Mononuclear cell (primary cell): ENCODE results near the gene USP2. TPM values are rescaled to one million over a fixed set of nuclear protein-coding genes. Genes with fewer than 3 reads are reported as not detected.

Experiments
- H3K27me3 ChIP-seq: 2 replicates; pipeline ENCODE4 v1.6.0; 2011; ENCODE audit warnings: low read length, control low read depth; ENCODE audit not compliant: insufficient read depth
- H3K4me1 ChIP-seq: 2 replicates; pipeline ENCODE4 v1.5.1; 2011; ENCODE audit warnings: mild to moderate bottlenecking, low read length, control low read depth; ENCODE audit not compliant: insufficient read depth
- H3K4me3 ChIP-seq: 2 replicates; pipeline ENCODE4 v1.5.1; 2011; ENCODE audit warnings: mild to moderate bottlenecking, low read length, moderate library complexity
- H3K9me3 ChIP-seq: 2 replicates; pipeline ENCODE4 v1.5.1; 2011; ENCODE audit warnings: low read depth, mild to moderate bottlenecking, control low read depth, low read length
- total RNA-seq: library from RNA; depleted of rRNA; stranded (reverse); fragments of >200 nt; gene quantifications from one replicate; pipeline ENCODE4 v1.2.3, GENCODE V29; 2012

The USP2 gene
- total RNA-seq, 1 donor = under 0.01 TPM

- Histone ChIP-seq H3K27me3 (peaks cover 18% of the 10 kb centered on the region), H3K4me3 (no peak overlapping the region), H3K4me1 (peaks cover 4% of the 10 kb centered on the region), H3K9me3 (no peaks in the 10 kb centered on the region)
Observed at GRCh38 chr11:119351232-119351631, 30.3 kb downstream of the USP2 start.

GRCh38 chr11:119350302-119350701, 31.2 kb downstream of the USP2 start:
- Histone ChIP-seq H3K9me3 (no peaks in the 10 kb centered on the region), H3K4me1 (no peaks in the 10 kb centered on the region), H3K27me3 (peaks cover 14% of the 10 kb centered on the region), H3K4me3 (no peak overlapping the region)

- no peaks in the 10 kb centered on the region for H3K9me3 ChIP-seq
- no peak overlapping the region for H3K4me3 ChIP-seq
- peaks cover 7% of the 10 kb centered on the region for H3K27me3 ChIP-seq
- no peaks in the 10 kb centered on the region for H3K4me1 ChIP-seq
Observed at GRCh38 chr11:119347940-119348605, 33.4 kb downstream of the USP2 start.

GRCh38 chr11:119347242-119347641, 34.2 kb downstream of the USP2 start:
- Histone ChIP-seq H3K4me3 (no peak overlapping the region), H3K9me3 (no peaks in the 10 kb centered on the region), H3K27me3 (peaks cover 5% of the 10 kb centered on the region), H3K4me1 (no peaks in the 10 kb centered on the region)

- Histone ChIP-seq H3K9me3 (no peaks in the 10 kb centered on the region), H3K4me1 (no peaks in the 10 kb centered on the region), H3K4me3 (no peak within 1 kb of the TSS), H3K27me3 (peaks cover 5% of the 10 kb centered on the region)
Observed at GRCh38 chr11:119346605-119347004, 34.9 kb downstream of the USP2 start, which contains the start of gene MFRP. Gene MFRP (minus strand): TSS chr11:119346705. CDS start chr11:119346513, 192 bp downstream.

GRCh38 chr11:119345685-119346084, 35.8 kb downstream of the USP2 start:
- H3K9me3 ChIP-seq = no peaks in the 10 kb centered on the region
- H3K4me1 ChIP-seq = peaks cover 8% of the 10 kb centered on the region
- H3K27me3 ChIP-seq = peaks cover 14% of the 10 kb centered on the region
- H3K4me3 ChIP-seq = no peak overlapping the region

GRCh38 chr11:119344291-119345010, 37.0 kb downstream of the USP2 start:
- H3K27me3 ChIP-seq = peaks cover 23% of the 10 kb centered on the region
- H3K4me3 ChIP-seq = no peak overlapping the region

GRCh38 chr11:119343726-119344125, 37.8 kb downstream of the USP2 start:
- Histone ChIP-seq H3K4me1 (peaks cover 22% of the 10 kb centered on the region), H3K9me3 (no peaks in the 10 kb centered on the region), H3K27me3 (peaks cover 30% of the 10 kb centered on the region), H3K4me3 (no peak overlapping the region)

More at GRCh38 chr11:119344291-119345010, 37.0 kb downstream of the USP2 start:
- H3K4me1 ChIP-seq = peaks cover 19% of the 10 kb centered on the region
- no peaks in the 10 kb centered on the region for H3K9me3 ChIP-seq

- Histone ChIP-seq H3K27me3 (peaks cover 31% of the 10 kb centered on the region), H3K4me3 (no peak overlapping the region), H3K4me1 (peaks cover 26% of the 10 kb centered on the region), H3K9me3 (no peaks in the 10 kb centered on the region)
Observed at GRCh38 chr11:119342362-119343130, 38.9 kb downstream of the USP2 start.

- peaks cover 31% of the 10 kb centered on the region for H3K27me3 ChIP-seq
- H3K4me1 ChIP-seq = peaks cover 26% of the 10 kb centered on the region
- H3K9me3 ChIP-seq = no peaks in the 10 kb centered on the region
- H3K4me3 ChIP-seq = no peak overlapping the region
Observed at GRCh38 chr11:119342023-119342300, 39.5 kb downstream of the USP2 start.

- peaks cover 31% of the 10 kb centered on the region for H3K27me3 ChIP-seq
- H3K4me1 ChIP-seq = peaks cover 26% of the 10 kb centered on the region
- no peaks in the 10 kb centered on the region for H3K9me3 ChIP-seq
- no peak overlapping the region for H3K4me3 ChIP-seq
Observed at GRCh38 chr11:119341222-119342022, 40.1 kb downstream of the USP2 start.

GRCh38 chr11:119340335-119341221, 40.9 kb downstream of the USP2 start, which contains the start of gene C1QTNF5:
Gene C1QTNF5 (minus strand): TSS chr11:119340883. CDS start chr11:119340397, 486 bp downstream.
- peaks cover 31% of the 10 kb centered on the region for H3K27me3 ChIP-seq
- peaks cover 26% of the 10 kb centered on the region for H3K4me1 ChIP-seq
- no peaks in the 10 kb centered on the region for H3K9me3 ChIP-seq
- no peak within 1 kb of the TSS for H3K4me3 ChIP-seq

GRCh38 chr11:119339589-119340334, 41.7 kb downstream of the USP2 start:
- Histone ChIP-seq H3K9me3 (no peaks in the 10 kb centered on the region), H3K4me3 (no peak overlapping the region), H3K27me3 (peaks cover 31% of the 10 kb centered on the region), H3K4me1 (peaks cover 34% of the 10 kb centered on the region)
